MCF 10A (cell line): Measurements from ENCODE around the gene BCL7B. TPM values are rescaled to one million over a fixed set of nuclear protein-coding genes. Genes with fewer than 3 reads are reported as not detected.

Experiments used
- BruUV-seq: library from RNA; stranded (reverse); fragments of 400-500 nt; replicated peaks from 2 replicates; lab custom pipeline; 2021; lab: Mats Ljungman, UMichigan
- CTCF ChIA-PET: fragments of 300-600 bp; sonication (Branson Sonifier 250); formaldehyde crosslinking; extraction: SDS; loops from one replicate; lab custom pipeline; 2021; ENCODE audit warnings: antibody characterized with exemption, inconsistent platforms; lab: Yijun Ruan, JAX
- POLR2A ChIA-PET: fragments of 300-600, 350-650 bp; sonication (Branson Sonifier 250); formaldehyde crosslinking; extraction: SDS; loops from one replicate; lab custom pipeline; 2020; ENCODE audit warnings: antibody characterized with exemption, inconsistent platforms; lab: Yijun Ruan, JAX
- DNase-seq: peaks from one replicate; pipeline ENCODE4 v3.0.0-alpha.2; 2018; ENCODE audit not compliant: unreplicated experiment
- H3K27ac Mint-ChIP-seq: one replicate; pipeline ENCODE4 v1.8.0; 2022; ENCODE audit warnings: mild to moderate bottlenecking, low read depth, mixed read lengths; ENCODE audit not compliant: unreplicated experiment
- H3K27me3 Mint-ChIP-seq: one replicate; pipeline ENCODE4 v1.8.0; 2022; ENCODE audit warnings: mixed read lengths; ENCODE audit not compliant: insufficient read depth, unreplicated experiment
- H3K36me3 Mint-ChIP-seq: one replicate; pipeline ENCODE4 v1.8.0; 2022; ENCODE audit warnings: mild to moderate bottlenecking, moderate library complexity, mixed read lengths; ENCODE audit not compliant: insufficient read depth, unreplicated experiment
- H3K4me1 Mint-ChIP-seq: one replicate; pipeline ENCODE4 v1.8.0; 2022; ENCODE audit warnings: mixed read lengths; ENCODE audit not compliant: insufficient read depth, unreplicated experiment
- H3K4me3 Mint-ChIP-seq: one replicate; pipeline ENCODE4 v1.8.0; 2022; ENCODE audit warnings: mild to moderate bottlenecking, moderate library complexity, mixed read lengths; ENCODE audit not compliant: unreplicated experiment
- H3K9me3 Mint-ChIP-seq: one replicate; pipeline ENCODE4 v1.8.0; 2022; ENCODE audit warnings: mixed read lengths; ENCODE audit not compliant: unreplicated experiment
- intact Hi-C: fragments of 100-400 bp; cut with micrococcal nuclease; formaldehyde crosslinking; loops from 2 replicates; pipeline ENCODE4 v1.14.1; 2022
- total RNA-seq: library from RNA; stranded (reverse); gene quantifications from 2 replicates; pipeline ENCODE4 v1.2.3, GENCODE V29; 2022
- TF ChIP-seq, protein P1 (sequence below): fragments of 200-600 bp; IDR thresholded peaks from one replicate; pipeline ENCODE4 v1.8.0; 2022; ENCODE audit warnings: antibody characterized with exemption, mild to moderate bottlenecking; ENCODE audit not compliant: unreplicated experiment

Gene BCL7B
- total RNA-seq, 1 experiment from 2014 or later = 73.3 TPM

DNA sequence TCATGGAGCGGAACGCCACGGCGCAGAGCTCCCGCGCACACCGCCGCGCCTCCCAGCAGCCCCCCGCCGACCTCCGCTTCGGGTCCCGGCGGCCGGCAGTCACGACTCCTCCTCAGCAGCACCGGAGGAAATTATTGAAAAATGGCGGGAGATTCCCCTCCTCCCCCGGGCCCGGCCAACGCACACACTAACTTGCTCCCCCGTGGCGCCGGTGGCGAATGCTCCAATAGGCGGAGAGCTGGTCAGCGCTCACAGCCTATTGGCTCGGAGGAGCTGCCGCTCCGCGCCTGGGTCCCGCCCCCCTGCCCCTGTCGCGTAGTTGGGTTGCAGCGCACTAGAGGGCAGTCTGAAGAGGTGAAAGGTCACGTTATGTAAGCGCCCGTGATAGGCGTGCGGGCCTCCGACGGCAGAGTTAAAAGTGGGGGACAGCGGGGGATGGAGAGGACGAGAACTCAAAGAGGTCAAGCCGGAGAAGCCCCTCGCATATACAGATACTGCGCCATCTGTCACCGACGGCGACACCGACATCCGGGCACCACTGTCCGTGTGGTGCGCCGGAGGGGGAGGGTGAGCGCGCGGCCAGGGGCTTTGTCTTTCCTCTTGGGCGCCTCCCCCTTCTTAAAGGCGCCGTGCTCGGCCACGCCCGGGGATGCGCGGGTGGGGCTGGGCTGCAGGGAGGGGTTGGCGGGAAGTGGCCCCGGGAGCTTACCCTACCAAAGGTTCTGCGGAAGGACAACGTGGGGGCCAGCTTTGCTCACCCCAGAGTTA lies 35.2 kb downstream of the BCL7B start, which contains the start of gene BAZ1B:
BAZ1B (minus strand) TSS at position 189 of the 768 bp plus-strand sequence. CDS start 360 bp downstream, outside the sequence.
- TF ChIP-seq, protein P1, sequence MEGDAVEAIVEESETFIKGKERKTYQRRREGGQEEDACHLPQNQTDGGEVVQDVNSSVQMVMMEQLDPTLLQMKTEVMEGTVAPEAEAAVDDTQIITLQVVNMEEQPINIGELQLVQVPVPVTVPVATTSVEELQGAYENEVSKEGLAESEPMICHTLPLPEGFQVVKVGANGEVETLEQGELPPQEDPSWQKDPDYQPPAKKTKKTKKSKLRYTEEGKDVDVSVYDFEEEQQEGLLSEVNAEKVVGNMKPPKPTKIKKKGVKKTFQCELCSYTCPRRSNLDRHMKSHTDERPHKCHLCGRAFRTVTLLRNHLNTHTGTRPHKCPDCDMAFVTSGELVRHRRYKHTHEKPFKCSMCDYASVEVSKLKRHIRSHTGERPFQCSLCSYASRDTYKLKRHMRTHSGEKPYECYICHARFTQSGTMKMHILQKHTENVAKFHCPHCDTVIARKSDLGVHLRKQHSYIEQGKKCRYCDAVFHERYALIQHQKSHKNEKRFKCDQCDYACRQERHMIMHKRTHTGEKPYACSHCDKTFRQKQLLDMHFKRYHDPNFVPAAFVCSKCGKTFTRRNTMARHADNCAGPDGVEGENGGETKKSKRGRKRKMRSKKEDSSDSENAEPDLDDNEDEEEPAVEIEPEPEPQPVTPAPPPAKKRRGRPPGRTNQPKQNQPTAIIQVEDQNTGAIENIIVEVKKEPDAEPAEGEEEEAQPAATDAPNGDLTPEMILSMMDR = peak; percentile 13
- H3K9me3 Mint-ChIP-seq = no peaks in the 10 kb centered on the region
- BruUV-seq = TSS peak; percentile 67
- intact Hi-C loops = no loop called here
- H3K4me1 Mint-ChIP-seq = peaks cover 17% of the 10 kb centered on the region
- DNase-seq = peak; percentile 98
- CTCF ChIA-PET = interaction anchor here (0.6 to 1.0 kb wide), 3 partner anchors 21 to 274 kb away, joined by 3 to 5 read pairs (median 4); no protein-coding TSS in a partner anchor
- H3K4me3 Mint-ChIP-seq = peak within 1 kb of the TSS; percentile 91
- peak within 1 kb of the TSS; percentile 91 for H3K27ac Mint-ChIP-seq
- POLR2A ChIA-PET = interaction anchor here (0.6 to 5.1 kb wide), 21 partner anchors 8 to 685 kb away, joined by 3 to 57 read pairs (median 4); partner anchors contain the start of genes ABHD11, BCL7B and TBL2
- no peaks in the 10 kb centered on the region for H3K27me3 Mint-ChIP-seq
- H3K36me3 Mint-ChIP-seq = peaks cover 24% of the 10 kb centered on the region

DNA sequence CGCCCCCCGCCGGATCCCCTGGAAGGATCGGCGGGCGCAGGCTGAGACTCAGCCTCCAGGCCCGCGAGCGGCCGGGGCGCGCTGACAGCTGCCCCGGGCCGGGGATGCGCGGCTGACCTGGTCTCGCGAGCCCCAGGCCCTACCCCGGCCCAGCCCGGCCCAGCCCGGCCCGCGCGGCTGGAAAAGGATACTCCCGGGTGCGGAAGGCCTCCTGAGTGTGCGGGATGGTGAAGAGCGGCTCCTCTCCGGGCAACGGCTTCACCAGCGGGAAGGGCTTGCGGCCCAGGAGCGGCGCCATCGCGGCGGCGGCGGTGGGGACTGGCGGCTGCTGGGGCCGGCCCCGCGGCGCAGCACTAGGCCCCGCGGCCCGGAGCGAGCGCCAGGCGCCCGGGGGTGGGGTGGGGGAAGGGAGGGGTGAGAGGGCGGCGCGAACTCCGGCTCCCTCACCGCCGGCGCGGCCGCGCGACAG lies 35.8 kb downstream of the BCL7B start:
- POLR2A ChIA-PET = interaction anchor here (0.7 to 5.1 kb wide), 17 partner anchors 15 to 685 kb away, joined by 3 to 57 read pairs (median 5); partner anchors contain the start of genes ABHD11, BCL7B and TBL2
- BruUV-seq = no TSS peak
- H3K4me3 Mint-ChIP-seq = peak overlapping the region; percentile 91
- CTCF ChIA-PET = interaction anchor here (0.7 to 1.1 kb wide), 4 partner anchors 25 to 178 kb away, joined by 3 to 4 read pairs (median 4); no protein-coding TSS in a partner anchor
- TF ChIP-seq, protein P1 = no peak
- H3K36me3 Mint-ChIP-seq = peaks cover 30% of the 10 kb centered on the region
- H3K27me3 Mint-ChIP-seq = no peaks in the 10 kb centered on the region
- H3K9me3 Mint-ChIP-seq = no peaks in the 10 kb centered on the region
- intact Hi-C loops = loop anchor here (1.0 to 2.0 kb wide), 2 partner anchors 35 to 213 kb away; no protein-coding TSS in a partner anchor
- H3K27ac Mint-ChIP-seq = peak overlapping the region; percentile 91
- DNase-seq = no peak
- H3K4me1 Mint-ChIP-seq = peaks cover 17% of the 10 kb centered on the region

GRCh38 chr7:73520673-73521635 lies 36.5 kb downstream of the BCL7B start:
- TF ChIP-seq, protein P1 = no peak
- Mint-ChIP-seq H3K27me3 (no peaks in the 10 kb centered on the region), H3K4me3 (peak overlapping the region; percentile 91), H3K9me3 (no peaks in the 10 kb centered on the region), H3K4me1 (peaks cover 17% of the 10 kb centered on the region), H3K27ac (peak overlapping the region; percentile 91), H3K36me3 (peaks cover 37% of the 10 kb centered on the region)
- intact Hi-C loops = loop anchor here (1.0 to 2.0 kb wide), 2 partner anchors 35 to 214 kb away; no protein-coding TSS in a partner anchor
- TSS peak; percentile 26 for BruUV-seq
- peak; percentile 16 for DNase-seq
- CTCF ChIA-PET = interaction anchor here (0.6 to 1.1 kb wide), 5 partner anchors 16 to 177 kb away, joined by 3 to 4 read pairs (median 3); no protein-coding TSS in a partner anchor
- POLR2A ChIA-PET = interaction anchor here (0.6 to 5.1 kb wide), 19 partner anchors 8 to 684 kb away, joined by 3 to 57 read pairs (median 4); partner anchors contain the start of genes ABHD11, BCL7B and TBL2
